K562 (cell line): ENCODE measurements around the gene COX7A1. TPM values are rescaled to one million over a fixed set of nuclear protein-coding genes. Genes with fewer than 3 reads are reported as not detected.

Experiments used
- ATF3 ChIP-seq, 2 experiments: fragments of 450-650 bp in 1 of 2; sonication (generic) in 1 of 2; formaldehyde crosslinking in 1 of 2; IDR thresholded peaks in 1 of 2; conservative IDR thresholded peaks in 1 of 2; 2 replicates each; pipeline versions ENCODE4 v1.6.1 to v1.8.1; 2016 to 2023; ENCODE audit warnings: mild to moderate bottlenecking in 2 of 2, moderate library complexity in 2 of 2, inconsistent platforms in 1 of 2, missing genetic modification reagents in 1 of 2
- BHLHE40 ChIP-seq: IDR thresholded peaks from 2 replicates; pipeline ENCODE4 v1.6.1; 2011; ENCODE audit warnings: low read length, improper control_type of control experiment
- GABPB2 ChIP-seq: fragments of 250-450 bp; sonication (Bioruptor Pico); conservative IDR thresholded peaks from 2 replicates; pipeline ENCODE4 v1.5.1; 2021; ENCODE audit warnings: mild to moderate bottlenecking
- HDGF ChIP-seq: fragments of 450-650 bp; IDR thresholded peaks from 2 replicates; pipeline ENCODE4 v1.6.1; 2016
- HSF4 ChIP-seq: fragments of 250-450 bp; sonication (Bioruptor Pico); IDR thresholded peaks from 2 replicates; pipeline ENCODE4 v2.1.2; 2022; ENCODE audit warnings: mild to moderate bottlenecking, moderate library complexity, borderline replicate concordance
- IFI16 ChIP-seq: fragments of 250-450 bp; sonication (Bioruptor Pico); IDR thresholded peaks from 2 replicates; pipeline ENCODE4 v2.1.2; 2022; ENCODE audit warnings: mild to moderate bottlenecking, inconsistent platforms
- MAFF ChIP-seq: IDR thresholded peaks from 2 replicates; pipeline ENCODE4 v1.6.1; 2012; ENCODE audit warnings: low read length, improper control_type of control experiment
- PHF8 ChIP-seq: fragments of 200-600 bp; sonication (generic); IDR thresholded peaks from 2 replicates; pipeline ENCODE4 v1.6.1; 2012; ENCODE audit warnings: mixed run types, mild to moderate bottlenecking, inconsistent platforms, low read length, moderate library complexity, borderline replicate concordance
- REST ChIP-seq, 2 experiments: fragments of 450-650 bp; formaldehyde crosslinking in 1 of 2; IDR thresholded peaks; 2 replicates each; pipeline versions ENCODE4 v1.4.0 to v1.6.1; 2014 to 2020; ENCODE audit warnings: mild to moderate bottlenecking in 2 of 2, borderline replicate concordance in 1 of 2, low read depth in 1 of 2
- SIN3A ChIP-seq, 2 experiments: fragments of 150-350 bp in 1 of 2; IDR thresholded peaks; 2 replicates each; pipeline ENCODE4 v1.6.1; 2011 to 2016; ENCODE audit warnings: borderline replicate concordance in 2 of 2, low read depth in 2 of 2, low read length in 2 of 2, mild to moderate bottlenecking in 2 of 2, moderate library complexity in 2 of 2; ENCODE audit not compliant: control insufficient read depth in 1 of 2
- SUPT5H ChIP-seq: fragments of 450-650 bp; IDR thresholded peaks from 2 replicates; pipeline ENCODE4 v1.6.1; 2016
- THRB ChIP-seq: fragments of 450-650 bp; formaldehyde crosslinking; conservative IDR thresholded peaks from 2 replicates; pipeline ENCODE4 v1.4.0; 2022; ENCODE audit warnings: mild to moderate bottlenecking, missing genetic modification characterization
- ZBTB1 ChIP-seq: sonication (generic); formaldehyde crosslinking; IDR thresholded peaks from 2 replicates; pipeline ENCODE4 v1.8.1; 2023; ENCODE audit warnings: missing genetic modification reagents, low read depth, mild to moderate bottlenecking, borderline replicate concordance
- ZNF695 ChIP-seq: fragments of 450-650 bp; formaldehyde crosslinking; IDR thresholded peaks from 2 replicates; pipeline ENCODE4 v1.4.0; 2020; ENCODE audit warnings: mild to moderate bottlenecking, moderate library complexity
- ZNF764 ChIP-seq: fragments of 250-450 bp; sonication (Bioruptor Pico); IDR thresholded peaks from 2 replicates; pipeline ENCODE4 v1.4.0; 2020; ENCODE audit warnings: low read depth, mild to moderate bottlenecking, moderate library complexity
- ZNF79 ChIP-seq: fragments of 250-450 bp; sonication (Bioruptor Pico); IDR thresholded peaks from 2 replicates; pipeline ENCODE4 v1.4.0; 2020; ENCODE audit warnings: low read depth, mild to moderate bottlenecking, moderate library complexity
- polyA plus RNA-seq, 8 experiments: library from polyadenylated mRNA; depleted of rRNA in 4 of 8; stranded (reverse) in 5 of 8; unstranded in 3 of 8; fragments of >200 nt; fragmentation: Nextera tagmentation in 2 of 8; fragmentation: Illumina TruSeq in 1 of 8; extraction: Ambion mirVana in 2 of 8; extraction: Trizol in 1 of 8; gene quantifications; 2 replicates each; pipeline versions ENCODE4 v1.2.1 to v1.2.3, GENCODE V29; 2011 to 2014; ENCODE audit warnings: inconsistent platforms in 1 of 8, missing spikeins in 1 of 8
- total RNA-seq, 7 experiments: library from RNA; depleted of rRNA in 6 of 7; stranded (reverse); fragments of >200 nt in 6 of 7; fragmentation: Illumina TruSeq in 2 of 7; extraction: Trizol in 2 of 7; gene quantifications; 2 replicates each; pipeline versions ENCODE4 v1.2.1 to v1.2.3, GENCODE V29; 2011 to 2021; ENCODE audit warnings: low replicate concordance in 1 of 7

The COX7A1 gene
- total and polyA plus RNA-seq, 9 of the 15 experiments (the other 6 are each of a cell fraction or from before 2014, with no cell fraction given): 0.08 TPM; not detected in 8

GRCh38 chr19:36115453-36116343, 36.5 kb downstream of the COX7A1 start, which contains the start of gene TBCB (continued):
- TF ChIP-seq REST (IDR thresholded peaks at IDR 0.05; ENCODE audit: borderline replicate concordance) (peak; percentile 7; the same call in 1 of the 2 replicates), REST (CRISPR knock-in tag; IDR thresholded peaks at IDR 0.05; ENCODE audit: low read depth) (no peak), PHF8 (peak; percentile 60; the same call in 1 of the 2 replicates), HSF4 (CRISPR knock-in tag) (no peak), BHLHE40 (0 out of 2 replicates have a peak, but pooled peaks have one; percentile 7), ZNF79 (CRISPR knock-in tag) (no peak), THRB (CRISPR knock-in tag) (no peak), GABPB2 (CRISPR knock-in tag) (no peak), ZNF695 (CRISPR knock-in tag) (no peak), IFI16 (CRISPR knock-in tag) (no peak), SIN3A (IDR thresholded peaks at IDR 0.05; ENCODE audit: borderline replicate concordance in 2 of 2, control insufficient read depth in 1 of 2, low read depth in 2 of 2, low read length in 2 of 2) (peak in 1 of 2 experiments; percentile 68; a peak in 1 of 4 replicates), ZBTB1 (CRISPR knock-in tag) (no peak), HDGF (no peak), ATF3 (IDR thresholded peaks at IDR 0.05) (no peak), ATF3 (CRISPR knock-in tag; conservative IDR thresholded peaks at IDR 0.05) (no peak), ZNF764 (CRISPR knock-in tag) (no peak), SUPT5H (peak; percentile 56), MAFF (no peak)
